Epithelial cell of esophagus (primary cell): ENCODE data around the gene CDH20.

Experiments used
- DNase-seq: peaks from one replicate; pipeline ENCODE4 v3.0.0; 2010; ENCODE audit warnings: low read depth
- H3K4me3 ChIP-seq: 2 replicates; pipeline ENCODE4 v1.5.1; 2011; ENCODE audit warnings: mild to moderate bottlenecking, low read length, control low read depth
- CTCF ChIP-seq: IDR thresholded peaks from 2 replicates; pipeline ENCODE4 v1.5.1; 2011; ENCODE audit warnings: low read depth, mild to moderate bottlenecking, low read length, control low read depth, inconsistent platforms; ENCODE audit not compliant: insufficient read depth; ENCODE audit errors: missing control alignments

Gene CDH20

GRCh38 chr18:61535401-61535800 lies 202.2 kb downstream of the CDH20 start:
- DNase-seq = peak; percentile 57
- no peak for TF ChIP-seq CTCF
- H3K4me3 ChIP-seq = no peak overlapping the region

GRCh38 chr18:61541673-61542072 lies 208.4 kb downstream of the CDH20 start:
- TF ChIP-seq CTCF = no peak
- DNase-seq = peak; percentile 93
- no peak overlapping the region for H3K4me3 ChIP-seq

- TF ChIP-seq CTCF = no peak
- DNase-seq = no peak
- no peak overlapping the region for H3K4me3 ChIP-seq
Measured at GRCh38 chr18:61542596-61542995, 209.4 kb downstream of the CDH20 start.

GRCh38 chr18:61543518-61543917 lies 210.3 kb downstream of the CDH20 start:
- no peak overlapping the region for H3K4me3 ChIP-seq
- TF ChIP-seq CTCF = no peak
- no peak for DNase-seq

- no peak overlapping the region for H3K4me3 ChIP-seq
- DNase-seq = no peak
- TF ChIP-seq CTCF = no peak
Measured at GRCh38 chr18:61544178-61544577, 210.9 kb downstream of the CDH20 start.

- no peak for DNase-seq
- TF ChIP-seq CTCF = no peak
- no peak overlapping the region for H3K4me3 ChIP-seq
Measured at GRCh38 chr18:61545281-61546245, 212.3 kb downstream of the CDH20 start.

GRCh38 chr18:61546590-61546989 lies 213.4 kb downstream of the CDH20 start:
- no peak overlapping the region for H3K4me3 ChIP-seq
- peak; percentile 89 for DNase-seq
- TF ChIP-seq CTCF = no peak
